GM19397 (cell line): ENCODE results near the gene ABCA5.

Experiments used
- ATAC-seq: cut with Tn5 transposase; IDR thresholded peaks from one replicate; pipeline ENCODE4 v1.9.1; 2021; ENCODE audit warnings: mild to moderate bottlenecking, moderate library complexity; ENCODE audit not compliant: unreplicated experiment

The ABCA5 gene, protein sequence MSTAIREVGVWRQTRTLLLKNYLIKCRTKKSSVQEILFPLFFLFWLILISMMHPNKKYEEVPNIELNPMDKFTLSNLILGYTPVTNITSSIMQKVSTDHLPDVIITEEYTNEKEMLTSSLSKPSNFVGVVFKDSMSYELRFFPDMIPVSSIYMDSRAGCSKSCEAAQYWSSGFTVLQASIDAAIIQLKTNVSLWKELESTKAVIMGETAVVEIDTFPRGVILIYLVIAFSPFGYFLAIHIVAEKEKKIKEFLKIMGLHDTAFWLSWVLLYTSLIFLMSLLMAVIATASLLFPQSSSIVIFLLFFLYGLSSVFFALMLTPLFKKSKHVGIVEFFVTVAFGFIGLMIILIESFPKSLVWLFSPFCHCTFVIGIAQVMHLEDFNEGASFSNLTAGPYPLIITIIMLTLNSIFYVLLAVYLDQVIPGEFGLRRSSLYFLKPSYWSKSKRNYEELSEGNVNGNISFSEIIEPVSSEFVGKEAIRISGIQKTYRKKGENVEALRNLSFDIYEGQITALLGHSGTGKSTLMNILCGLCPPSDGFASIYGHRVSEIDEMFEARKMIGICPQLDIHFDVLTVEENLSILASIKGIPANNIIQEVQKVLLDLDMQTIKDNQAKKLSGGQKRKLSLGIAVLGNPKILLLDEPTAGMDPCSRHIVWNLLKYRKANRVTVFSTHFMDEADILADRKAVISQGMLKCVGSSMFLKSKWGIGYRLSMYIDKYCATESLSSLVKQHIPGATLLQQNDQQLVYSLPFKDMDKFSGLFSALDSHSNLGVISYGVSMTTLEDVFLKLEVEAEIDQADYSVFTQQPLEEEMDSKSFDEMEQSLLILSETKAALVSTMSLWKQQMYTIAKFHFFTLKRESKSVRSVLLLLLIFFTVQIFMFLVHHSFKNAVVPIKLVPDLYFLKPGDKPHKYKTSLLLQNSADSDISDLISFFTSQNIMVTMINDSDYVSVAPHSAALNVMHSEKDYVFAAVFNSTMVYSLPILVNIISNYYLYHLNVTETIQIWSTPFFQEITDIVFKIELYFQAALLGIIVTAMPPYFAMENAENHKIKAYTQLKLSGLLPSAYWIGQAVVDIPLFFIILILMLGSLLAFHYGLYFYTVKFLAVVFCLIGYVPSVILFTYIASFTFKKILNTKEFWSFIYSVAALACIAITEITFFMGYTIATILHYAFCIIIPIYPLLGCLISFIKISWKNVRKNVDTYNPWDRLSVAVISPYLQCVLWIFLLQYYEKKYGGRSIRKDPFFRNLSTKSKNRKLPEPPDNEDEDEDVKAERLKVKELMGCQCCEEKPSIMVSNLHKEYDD (N-terminal part only)

GRCh38 chr17:69327060-69327831, at the start of gene ABCA5:
ABCA5 (minus strand) TSS chr17:69327133; CDS start chr17:69314415, 12,718 bp downstream.
- peak; percentile 97 for ATAC-seq

- ATAC-seq, result no peak
Measured at GRCh38 chr17:69375229-69375628, 48.3 kb upstream of the ABCA5 start.

- ATAC-seq, result no peak
Measured at GRCh38 chr17:69373069-69373468, 46.1 kb upstream of the ABCA5 start.

DNA sequence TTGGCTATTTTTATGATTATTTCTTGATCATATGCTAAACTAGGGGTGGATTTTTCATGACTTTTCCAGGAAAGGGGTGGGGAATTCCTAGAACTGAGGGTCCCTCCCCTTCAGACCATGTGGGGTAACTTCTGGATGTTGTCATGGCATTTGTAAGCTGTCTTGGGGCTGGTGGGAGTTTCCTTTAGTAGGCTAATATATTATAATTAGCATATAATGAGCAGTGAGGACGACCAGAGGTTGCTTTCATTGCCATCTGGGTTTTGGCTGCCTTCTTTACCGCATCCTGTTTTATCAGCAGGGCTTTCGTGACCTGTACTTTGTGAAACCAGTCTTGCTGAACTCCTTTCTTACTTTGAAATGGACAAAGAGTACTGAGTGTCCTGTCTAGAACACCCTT, 40.4 kb upstream of the ABCA5 start:
- ATAC-seq, result peak; percentile 83

DNA sequence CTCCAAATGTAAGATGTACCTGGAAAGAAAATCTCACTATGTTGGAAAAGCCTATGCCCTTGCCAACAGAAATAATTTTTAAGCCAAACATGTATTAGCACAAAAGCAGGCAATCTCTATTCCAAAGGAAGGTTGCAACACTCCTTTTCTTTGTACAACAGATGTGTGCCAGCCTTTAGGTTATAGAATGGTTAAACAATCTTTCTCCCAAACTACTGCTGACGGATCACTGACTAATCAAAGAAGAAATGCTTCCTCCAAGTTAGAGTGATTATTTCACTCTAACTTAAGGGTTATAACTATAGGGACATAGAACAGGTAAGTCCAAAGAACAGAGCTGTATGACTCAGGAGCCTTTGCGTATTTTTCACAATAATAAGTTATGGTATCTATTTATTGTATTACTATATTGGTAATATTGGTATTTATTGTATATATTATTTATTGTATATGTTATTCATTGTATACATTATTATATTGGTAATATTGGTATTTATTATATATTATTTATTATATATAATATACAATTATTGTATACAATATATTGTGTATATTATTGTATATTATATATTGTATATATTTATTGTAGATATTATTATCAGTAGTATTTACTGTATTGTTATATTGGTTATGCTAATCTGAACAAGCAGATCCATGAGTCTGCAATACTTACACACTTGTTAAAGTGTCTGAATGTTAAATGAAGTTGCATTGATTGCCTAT, 36.7 kb upstream of the ABCA5 start:
- no peak for ATAC-seq

GRCh38 chr17:69361156-69361555, 34.2 kb upstream of the ABCA5 start:
- ATAC-seq, result no peak

DNA sequence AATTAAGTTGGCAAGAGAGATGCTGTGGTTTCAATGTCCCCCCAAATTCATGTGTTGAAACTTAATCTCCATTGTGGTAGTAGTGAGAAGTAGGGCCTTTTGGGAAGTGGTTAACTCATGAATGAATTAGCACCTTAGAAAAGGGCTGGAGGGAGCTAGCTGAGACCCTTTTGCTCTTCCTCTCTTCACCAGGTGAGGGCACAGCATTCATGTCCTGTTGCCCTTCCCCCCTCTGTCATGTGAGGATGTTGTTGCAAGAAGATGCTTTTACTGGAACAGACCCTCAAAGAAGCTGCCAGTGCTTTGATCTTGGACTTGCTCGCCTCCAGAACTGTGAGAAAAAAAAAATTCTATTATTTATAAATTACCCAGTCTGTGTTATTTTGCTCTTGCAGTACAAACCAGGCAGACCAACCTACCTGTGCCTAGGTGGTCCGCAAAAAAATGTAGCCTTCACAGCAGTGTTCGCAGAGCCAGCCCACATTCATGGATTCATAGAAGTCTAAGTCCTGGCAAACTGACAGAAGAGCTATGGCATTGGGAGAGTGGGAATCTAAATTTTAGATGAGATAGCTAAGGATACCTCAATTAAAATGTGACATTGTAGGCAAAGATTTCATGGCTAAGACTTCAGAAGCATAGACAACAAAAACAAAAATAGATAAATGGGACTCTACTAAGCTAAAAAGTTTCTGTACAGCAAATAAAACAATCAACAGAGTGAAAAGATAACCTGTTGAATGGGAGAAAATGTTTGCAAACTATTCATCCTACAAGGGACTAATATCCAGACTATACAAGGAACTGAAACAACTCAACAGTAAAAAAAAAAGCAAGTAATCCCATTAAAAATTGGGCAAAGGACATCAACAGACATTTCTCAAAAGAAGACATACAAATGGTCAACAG, 32.0 kb upstream of the ABCA5 start:
- ATAC-seq, result no peak

DNA sequence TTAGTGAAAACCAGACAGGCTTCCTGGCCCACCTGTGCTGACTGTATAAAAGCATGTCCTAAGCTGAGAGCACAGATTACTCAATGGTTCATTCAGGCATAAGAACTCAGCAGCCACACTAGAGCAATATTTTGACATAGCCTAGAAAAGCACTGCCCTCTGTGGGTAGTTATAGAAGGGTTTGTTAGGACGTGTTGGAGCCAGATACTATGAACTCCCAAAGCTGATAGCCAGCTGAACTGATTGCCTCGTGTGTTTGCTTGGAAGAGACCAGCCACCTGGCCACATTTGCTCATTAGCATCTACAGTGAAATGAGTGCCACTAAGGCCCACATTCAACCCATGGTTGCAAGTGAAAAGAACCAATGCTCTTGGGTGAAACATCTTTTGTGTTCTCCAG, 30.8 kb upstream of the ABCA5 start:
- ATAC-seq, result no peak

DNA sequence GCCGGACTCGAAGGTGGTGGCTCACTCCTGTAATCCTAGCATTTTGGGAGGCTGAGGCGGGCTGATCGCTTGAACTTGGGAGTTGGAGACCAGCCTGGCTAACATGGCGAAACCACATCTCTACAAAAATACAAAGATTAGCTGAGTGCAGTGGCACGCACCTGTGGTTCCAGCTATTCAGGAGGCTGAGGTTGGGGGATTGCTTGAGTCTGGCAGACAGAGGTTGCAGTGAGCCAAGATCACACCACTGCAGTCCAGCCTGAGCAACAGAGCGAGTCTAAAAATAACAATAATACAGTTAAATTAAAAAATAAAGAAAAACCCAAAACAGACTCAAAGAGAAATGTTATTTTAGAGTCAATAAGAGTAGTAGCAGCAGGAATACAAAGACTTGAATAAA, 29.7 kb upstream of the ABCA5 start:
- no peak for ATAC-seq

DNA sequence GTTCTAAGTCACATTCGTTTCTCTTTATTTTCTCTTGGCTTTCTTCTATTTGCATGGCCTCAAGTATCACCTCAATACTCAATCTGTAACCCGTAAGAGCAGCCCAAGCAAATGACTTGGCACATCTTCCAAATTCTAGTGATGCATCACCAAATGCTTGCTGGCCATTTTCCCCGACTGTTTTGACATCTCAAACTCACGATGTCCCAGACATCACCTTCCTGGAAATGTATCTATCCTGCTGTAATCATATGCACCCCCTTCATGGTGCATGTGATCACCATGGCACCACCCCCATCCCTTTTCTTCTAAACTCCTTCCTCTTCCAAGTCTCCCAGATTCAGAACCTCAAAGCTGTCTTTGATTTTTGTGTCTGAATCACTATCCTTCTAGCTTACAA, 24.0 kb upstream of the ABCA5 start:
- no peak for ATAC-seq

DNA sequence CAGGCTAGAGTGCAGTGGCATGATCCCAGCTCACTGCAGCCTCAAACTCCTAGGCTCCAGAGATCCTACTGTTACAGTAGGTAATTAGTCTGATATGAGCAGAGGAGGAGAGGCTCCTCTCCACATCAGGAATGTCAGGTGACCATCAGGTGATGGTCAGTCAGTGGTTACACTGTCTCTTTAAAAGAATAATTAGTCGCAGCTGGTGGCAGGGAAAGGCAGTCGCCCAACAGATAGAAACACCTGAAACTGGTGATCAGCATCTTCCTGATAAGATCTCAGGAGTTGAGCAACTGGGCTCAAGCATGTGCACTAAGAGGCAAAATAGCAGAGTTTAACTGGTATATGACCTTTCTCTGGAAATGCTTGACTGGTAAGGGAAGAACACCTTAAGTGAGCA, 21.5 kb upstream of the ABCA5 start:
- ATAC-seq, result no peak

DNA sequence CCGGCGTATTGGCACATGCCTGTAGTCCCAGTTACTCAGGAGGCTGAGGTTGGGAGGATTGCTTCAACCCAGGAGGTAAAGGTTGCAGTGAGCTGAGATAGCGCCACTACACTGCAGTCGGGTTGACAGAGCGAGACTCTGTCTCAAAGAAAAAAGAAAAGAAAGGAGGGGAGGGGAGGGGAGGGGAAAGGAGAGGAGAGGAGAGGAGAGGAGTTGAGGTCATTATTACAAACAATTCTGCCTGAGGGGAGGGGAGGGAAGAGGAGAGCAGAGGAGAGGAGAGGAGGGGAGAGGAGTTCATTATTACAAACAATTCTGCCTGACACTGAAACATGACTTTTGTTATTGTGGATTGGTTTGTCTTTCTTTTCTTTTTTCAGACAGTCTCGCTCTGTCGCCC, 19.8 kb upstream of the ABCA5 start:
- ATAC-seq, result no peak

GRCh38 chr17:69344939-69345338, 18.0 kb upstream of the ABCA5 start:
- ATAC-seq, result no peak

DNA sequence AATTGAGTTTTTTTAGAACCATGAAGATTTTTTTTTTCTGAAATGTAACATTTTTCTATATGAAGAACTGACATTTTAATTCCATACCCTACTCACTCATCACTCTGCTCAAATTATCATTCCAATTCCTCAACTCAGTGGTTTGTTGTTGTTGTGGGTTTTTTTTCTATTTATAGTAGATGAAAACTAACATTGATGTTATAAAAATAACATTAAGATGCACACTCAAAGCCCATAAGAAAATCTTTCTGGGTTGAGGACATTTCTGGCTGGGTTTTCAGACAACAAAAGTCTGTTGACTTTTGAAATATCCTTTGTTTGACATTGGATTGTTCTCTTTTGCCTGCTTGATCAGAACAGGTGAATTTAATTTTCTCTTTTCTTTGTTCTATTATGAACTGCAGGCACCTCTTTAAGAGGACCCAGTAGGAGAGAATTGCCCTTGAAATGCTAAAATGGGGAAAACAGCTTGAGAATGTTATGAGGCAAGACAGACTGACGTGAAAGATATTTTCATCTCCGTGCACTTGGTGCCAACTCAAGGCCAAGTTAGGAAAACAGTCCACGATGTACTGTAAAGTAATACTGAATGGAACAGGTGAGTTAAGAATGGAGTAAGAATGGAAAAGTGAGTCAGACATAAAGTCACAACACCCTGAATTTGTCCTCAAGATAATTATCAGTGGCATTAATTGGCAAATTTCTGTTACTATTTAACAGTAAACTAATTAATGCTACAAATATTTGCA, 16.1 kb upstream of the ABCA5 start:
- ATAC-seq, result no peak

GRCh38 chr17:69339937-69340336, 13.0 kb upstream of the ABCA5 start:
- ATAC-seq, result no peak

- no peak for ATAC-seq
Measured at GRCh38 chr17:69336996-69337395, 10.1 kb upstream of the ABCA5 start.

GRCh38 chr17:69336580-69336979, 9.6 kb upstream of the ABCA5 start:
- no peak for ATAC-seq

GRCh38 chr17:69335058-69335457, 8.1 kb upstream of the ABCA5 start:
- ATAC-seq, result no peak
